DMS153 (cell line): ENCODE data around the gene GP1BA.
"Not testable (repeated sequence)": the region's sequence is repeated elsewhere in the genome, so short reads cannot be mapped to it uniquely, and the experiment has no call there.

Source experiments
- DNase-seq: peaks from one replicate; lab custom pipeline; 2025; lab: John Stamatoyannopoulos, UW

The GP1BA gene

DNA sequence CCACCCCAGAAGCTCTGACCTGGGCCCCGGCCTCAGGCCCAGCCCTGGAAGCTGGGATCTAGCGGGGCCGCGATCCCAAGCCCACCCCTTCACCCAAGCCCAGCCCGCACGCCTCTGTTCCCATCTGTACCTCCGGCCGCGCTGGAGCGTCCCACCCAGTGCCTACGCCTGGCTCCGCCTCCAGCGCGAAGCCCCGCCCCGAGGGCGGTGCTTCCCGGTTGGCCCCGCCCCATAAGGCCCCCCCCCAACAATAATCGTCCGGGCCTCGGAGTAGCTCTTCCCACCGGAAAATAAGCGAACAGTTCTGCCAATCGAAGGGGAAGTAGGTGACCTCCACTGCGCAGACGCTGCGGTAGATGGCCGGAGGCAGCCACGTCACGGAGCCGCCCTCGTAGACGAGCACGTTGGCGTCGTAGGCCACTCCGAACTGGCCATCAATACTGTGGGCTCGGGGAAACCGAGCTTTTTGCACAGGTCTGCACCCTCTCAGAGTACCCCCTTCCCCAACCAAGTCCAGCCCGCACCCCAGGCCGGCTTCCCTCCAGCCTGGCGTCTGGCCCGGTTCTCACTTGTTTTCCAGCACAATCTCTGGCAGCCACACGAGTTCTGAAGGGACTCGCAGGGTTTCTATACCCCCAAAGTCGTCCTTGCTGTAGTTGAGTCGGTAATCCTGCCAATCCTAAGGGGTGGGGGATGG, 30.3 kb upstream of the GP1BA start:
- no peak for DNase-seq

- DNase-seq: no peak
Measured at GRCh38 chr17:4902540-4902939, 29.5 kb upstream of the GP1BA start.

DNA sequence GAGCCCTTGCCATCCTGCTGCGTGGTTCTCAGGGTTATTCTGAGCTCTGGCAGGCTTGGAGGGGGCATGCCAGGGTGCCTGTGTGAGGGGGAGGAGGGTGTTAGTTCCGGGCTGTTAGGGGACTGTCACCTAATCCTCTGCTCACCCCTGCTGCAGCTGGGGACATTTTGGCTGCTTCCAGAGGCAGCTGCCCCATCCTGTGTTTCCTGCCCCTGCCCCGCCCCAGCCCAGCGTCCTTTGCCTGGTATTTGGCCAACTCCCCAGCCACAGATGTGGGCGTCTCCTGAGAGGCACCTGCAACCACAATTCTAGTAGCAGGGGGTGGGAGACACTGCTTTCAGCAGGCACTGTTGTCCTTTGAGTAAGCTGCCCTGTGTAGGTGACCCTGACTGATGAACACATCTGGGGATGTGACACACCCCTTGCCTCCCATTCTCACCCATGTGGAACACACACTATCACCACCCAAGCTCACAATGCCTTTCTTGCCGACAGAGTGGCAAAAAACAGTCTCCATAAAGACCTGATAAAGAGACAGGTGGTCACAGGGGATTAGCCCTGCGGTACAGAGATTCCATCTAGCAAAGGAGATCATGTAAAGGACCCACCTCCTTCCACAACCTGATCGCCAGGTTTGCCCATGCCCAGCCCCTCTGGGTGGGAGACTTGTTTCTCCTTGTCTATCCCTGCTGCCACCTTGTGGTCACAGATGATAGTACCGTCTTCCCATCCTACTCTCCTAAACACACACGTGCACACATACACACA, 28.8 kb upstream of the GP1BA start, which contains the start of gene CHRNE:
TSS of gene CHRNE (minus strand) at position 48 of the 768 bp plus-strand sequence. CDS start at position 13, 35 bp downstream.
- DNase-seq: no peak

GRCh38 chr17:4906642-4907041, 25.4 kb upstream of the GP1BA start:
- DNase-seq: not testable (repeated sequence)

GRCh38 chr17:4908301-4908700, 23.8 kb upstream of the GP1BA start:
- no peak for DNase-seq

GRCh38 chr17:4908711-4909496, 23.2 kb upstream of the GP1BA start:
- DNase-seq: peak; percentile 73

- DNase-seq: no peak
Measured at GRCh38 chr17:4913994-4914393, 18.1 kb upstream of the GP1BA start.

GRCh38 chr17:4914551-4914950, 17.5 kb upstream of the GP1BA start:
- DNase-seq: not testable (repeated sequence)

DNA sequence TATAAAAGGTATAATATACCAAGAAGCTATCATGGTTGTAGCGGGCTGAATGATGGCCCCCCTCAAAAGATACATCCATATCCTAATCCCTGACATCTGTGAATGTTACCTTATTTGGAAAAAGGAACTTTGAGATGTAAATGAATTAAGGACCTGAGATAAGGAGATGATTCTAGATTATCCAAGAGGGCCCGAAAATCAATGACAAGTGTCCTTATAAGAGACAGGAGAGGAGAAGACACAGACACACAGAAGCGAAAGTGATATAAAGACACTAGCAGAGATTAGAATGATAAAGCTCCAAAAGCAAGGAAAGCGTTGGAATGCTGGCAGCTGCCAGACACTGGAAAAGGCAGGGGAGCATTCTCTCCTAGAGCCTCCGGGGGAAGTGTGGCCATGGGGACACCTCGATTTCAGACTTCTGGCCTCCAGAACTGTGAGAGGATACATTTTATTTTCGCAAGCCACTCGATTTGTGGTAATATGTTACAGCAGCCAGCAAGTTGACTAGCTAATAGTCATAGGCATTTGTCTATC, 12.5 kb upstream of the GP1BA start:
- DNase-seq: no peak

DNA sequence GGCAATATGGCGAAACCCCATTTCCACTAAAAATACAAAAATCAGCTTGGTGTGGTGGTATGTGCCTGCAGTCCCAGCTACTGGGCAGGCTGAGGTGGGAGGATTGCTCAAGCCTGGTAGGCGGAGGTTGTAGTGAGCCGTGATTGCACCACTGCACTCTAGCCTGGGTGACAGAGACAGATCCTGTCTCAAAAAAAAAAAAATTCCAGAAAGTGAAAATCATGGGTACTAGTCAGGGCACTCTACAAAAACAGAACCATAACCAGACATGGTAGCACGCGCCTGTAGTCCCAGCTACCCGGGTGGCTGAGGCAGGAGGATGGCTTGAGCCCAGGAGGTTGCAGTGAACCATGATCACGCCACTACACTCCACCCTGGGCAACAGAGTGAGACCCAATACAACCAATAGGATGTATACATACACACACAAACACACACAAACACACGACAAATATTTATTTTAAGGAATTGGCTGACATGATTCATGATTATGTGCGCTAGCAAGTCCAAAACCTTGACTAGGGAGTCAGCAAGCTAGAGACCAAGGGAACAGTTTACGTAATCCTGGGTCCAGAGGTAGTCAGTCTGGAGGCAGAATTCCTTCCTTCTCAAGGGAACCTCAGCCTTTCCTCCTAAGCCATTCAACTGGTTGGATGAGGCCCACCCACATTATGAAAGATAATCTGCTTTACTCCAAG, 11.6 kb upstream of the GP1BA start:
- DNase-seq: no peak

GRCh38 chr17:4921320-4921719, 10.8 kb upstream of the GP1BA start:
- no peak for DNase-seq

DNA sequence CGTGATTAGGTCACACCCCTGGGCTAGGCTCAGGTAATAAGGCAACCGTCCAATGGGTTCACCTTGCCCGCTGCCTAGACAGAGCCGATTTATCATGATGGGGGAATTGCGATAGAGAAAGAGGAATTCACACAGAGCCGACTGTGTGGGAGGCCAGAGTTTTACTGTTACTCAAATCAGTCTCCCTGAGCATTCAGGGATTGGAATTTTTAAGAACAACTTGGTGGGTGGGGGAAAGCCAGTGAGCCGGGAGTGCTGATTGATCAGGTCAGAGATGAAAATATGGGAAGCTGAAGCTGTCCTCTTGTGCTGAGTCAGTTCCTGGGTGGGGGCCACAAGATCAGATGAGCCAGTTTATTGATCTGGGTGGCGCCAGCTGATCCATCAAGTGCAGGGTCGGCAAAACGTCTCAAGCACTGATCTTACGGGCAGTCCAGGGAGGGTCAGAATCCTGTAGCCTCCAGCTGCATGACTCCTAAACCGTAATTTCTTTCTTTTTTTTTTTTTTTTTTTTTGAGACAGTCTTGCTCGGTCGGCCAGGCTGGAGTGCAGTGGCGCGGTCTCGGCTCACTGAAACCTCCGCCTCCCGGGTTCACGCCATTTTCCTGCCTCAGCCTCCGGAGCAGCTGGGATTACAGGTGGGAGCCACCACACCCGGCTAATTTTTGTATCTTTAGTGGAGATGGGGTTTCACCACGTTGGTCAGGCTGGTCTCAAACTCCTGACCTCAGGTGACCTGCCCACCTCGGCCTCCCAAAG, 5.3 kb upstream of the GP1BA start:
- DNase-seq: not testable (repeated sequence)

- DNase-seq: no peak
Measured at GRCh38 chr17:4928881-4929280, 3.2 kb upstream of the GP1BA start.

DNA sequence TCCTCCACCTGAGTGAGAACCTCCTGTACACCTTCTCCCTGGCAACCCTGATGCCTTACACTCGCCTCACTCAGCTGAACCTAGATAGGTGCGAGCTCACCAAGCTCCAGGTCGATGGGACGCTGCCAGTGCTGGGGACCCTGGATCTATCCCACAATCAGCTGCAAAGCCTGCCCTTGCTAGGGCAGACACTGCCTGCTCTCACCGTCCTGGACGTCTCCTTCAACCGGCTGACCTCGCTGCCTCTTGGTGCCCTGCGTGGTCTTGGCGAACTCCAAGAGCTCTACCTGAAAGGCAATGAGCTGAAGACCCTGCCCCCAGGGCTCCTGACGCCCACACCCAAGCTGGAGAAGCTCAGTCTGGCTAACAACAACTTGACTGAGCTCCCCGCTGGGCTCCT, 679 bp downstream of the GP1BA start:
- no peak for DNase-seq

DNA sequence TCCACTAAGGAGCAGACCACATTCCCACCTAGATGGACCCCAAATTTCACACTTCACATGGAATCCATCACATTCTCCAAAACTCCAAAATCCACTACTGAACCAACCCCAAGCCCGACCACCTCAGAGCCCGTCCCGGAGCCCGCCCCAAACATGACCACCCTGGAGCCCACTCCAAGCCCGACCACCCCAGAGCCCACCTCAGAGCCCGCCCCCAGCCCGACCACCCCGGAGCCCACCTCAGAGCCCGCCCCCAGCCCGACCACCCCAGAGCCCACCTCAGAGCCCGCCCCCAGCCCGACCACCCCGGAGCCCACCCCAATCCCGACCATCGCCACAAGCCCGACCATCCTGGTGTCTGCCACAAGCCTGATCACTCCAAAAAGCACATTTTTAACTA, 1.6 kb downstream of the GP1BA start:
- no peak for DNase-seq

DNA sequence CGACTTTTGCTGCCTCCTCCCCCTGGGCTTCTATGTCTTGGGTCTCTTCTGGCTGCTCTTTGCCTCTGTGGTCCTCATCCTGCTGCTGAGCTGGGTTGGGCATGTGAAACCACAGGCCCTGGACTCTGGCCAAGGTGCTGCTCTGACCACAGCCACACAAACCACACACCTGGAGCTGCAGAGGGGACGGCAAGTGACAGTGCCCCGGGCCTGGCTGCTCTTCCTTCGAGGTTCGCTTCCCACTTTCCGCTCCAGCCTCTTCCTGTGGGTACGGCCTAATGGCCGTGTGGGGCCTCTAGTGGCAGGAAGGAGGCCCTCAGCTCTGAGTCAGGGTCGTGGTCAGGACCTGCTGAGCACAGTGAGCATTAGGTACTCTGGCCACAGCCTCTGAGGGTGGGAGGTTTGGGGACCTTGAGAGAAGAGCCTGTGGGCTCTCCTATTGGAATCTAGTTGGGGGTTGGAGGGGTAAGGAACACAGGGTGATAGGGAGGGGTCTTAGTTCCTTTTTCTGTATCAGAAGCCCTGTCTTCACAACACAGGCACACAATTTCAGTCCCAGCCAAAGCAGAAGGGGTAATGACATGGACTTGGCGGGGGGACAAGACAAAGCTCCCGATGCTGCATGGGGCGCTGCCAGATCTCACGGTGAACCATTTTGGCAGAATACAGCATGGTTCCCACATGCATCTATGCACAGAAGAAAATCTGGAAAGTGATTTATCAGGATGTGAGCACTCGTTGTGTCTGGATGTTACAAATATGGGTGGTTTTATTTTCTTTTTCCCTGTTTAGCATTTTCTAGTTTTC, 2.3 kb downstream of the GP1BA start:
- no peak for DNase-seq

GRCh38 chr17:4935650-4936049, 3.6 kb downstream of the GP1BA start:
- DNase-seq: no peak

DNA sequence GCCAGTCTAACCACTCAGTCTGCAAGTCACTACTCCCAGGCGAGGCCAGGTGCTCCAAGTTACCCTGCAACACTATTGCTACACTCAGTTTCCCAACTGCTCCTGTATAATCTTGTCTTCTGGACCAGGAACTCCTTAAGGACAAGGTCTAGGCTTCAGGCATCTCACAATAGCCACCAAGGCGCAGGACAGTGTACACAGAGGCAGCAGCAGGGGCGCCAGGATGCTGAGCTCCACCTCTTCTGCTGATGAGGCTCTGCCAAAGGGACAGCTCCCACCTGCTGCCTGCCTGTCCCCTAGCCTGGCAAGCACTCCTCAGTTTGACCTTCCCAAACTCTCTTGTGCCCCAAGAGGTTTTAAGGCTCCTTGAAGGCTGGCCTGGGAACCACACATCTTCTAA, 4.4 kb downstream of the GP1BA start:
- DNase-seq: no peak

DNA sequence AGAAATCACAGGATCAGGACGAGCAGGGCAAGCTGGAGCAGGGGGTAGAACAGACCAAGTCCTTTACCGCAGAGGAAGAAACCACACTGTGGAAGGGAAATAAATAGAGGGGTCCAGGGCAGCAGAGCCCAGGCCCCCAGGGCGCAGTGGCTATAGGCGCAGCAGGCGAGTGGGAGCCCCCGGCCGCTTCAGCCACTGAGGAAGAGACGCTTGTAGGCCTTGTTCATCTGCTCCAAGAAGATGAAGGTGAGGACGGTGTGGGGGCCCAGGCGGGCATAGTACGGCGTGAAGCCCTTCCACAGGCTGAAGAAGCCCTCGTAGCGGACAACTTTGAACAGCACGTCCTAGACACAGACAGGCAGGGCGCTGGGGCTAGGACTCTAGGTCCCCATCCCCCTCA, 5.5 kb downstream of the GP1BA start:
- DNase-seq: no peak

GRCh38 chr17:4938069-4938491, 6.0 kb downstream of the GP1BA start:
- no peak for DNase-seq
